Measurements from ENCODE around the gene OSBP2.

The OSBP2 gene

GRCh38 chr22:30871391-30872284 lies 177.0 kb downstream of the OSBP2 start:
- no peak for DNase-seq

GRCh38 chr22:30872285-30873041 lies 177.8 kb downstream of the OSBP2 start:
- peak; percentile 83 for DNase-seq

- DNase-seq: no peak
Observed at GRCh38 chr22:30873086-30873650, 178.5 kb downstream of the OSBP2 start.

GRCh38 chr22:30873661-30874060 lies 179.0 kb downstream of the OSBP2 start:
- DNase-seq: no peak

GRCh38 chr22:30874431-30875370 lies 180.0 kb downstream of the OSBP2 start:
- DNase-seq: no peak

GRCh38 chr22:30875481-30876215 lies 181.0 kb downstream of the OSBP2 start:
- DNase-seq: no peak

GRCh38 chr22:30876221-30876751 lies 181.6 kb downstream of the OSBP2 start:
- no peak for DNase-seq

GRCh38 chr22:30876915-30877553 lies 182.4 kb downstream of the OSBP2 start:
- peak; percentile 31 for DNase-seq

- peak; percentile 50 for DNase-seq
Observed at GRCh38 chr22:30877662-30878515, 183.2 kb downstream of the OSBP2 start.

- DNase-seq: peak; percentile 69
Observed at GRCh38 chr22:30878516-30879414, 184.1 kb downstream of the OSBP2 start.

GRCh38 chr22:30879415-30879797 lies 184.7 kb downstream of the OSBP2 start:
- DNase-seq: no peak

GRCh38 chr22:30880181-30880601 lies 185.5 kb downstream of the OSBP2 start:
- DNase-seq: no peak

GRCh38 chr22:30880847-30881246 lies 186.2 kb downstream of the OSBP2 start:
- DNase-seq: no peak

- peak; percentile 82 for DNase-seq
Observed at GRCh38 chr22:30881361-30882183, 186.9 kb downstream of the OSBP2 start.

GRCh38 chr22:30882184-30882717 lies 187.6 kb downstream of the OSBP2 start:
- DNase-seq: no peak

- no peak for DNase-seq
Observed at GRCh38 chr22:30882974-30883533, 188.4 kb downstream of the OSBP2 start.

GRCh38 chr22:30883586-30884145 lies 189.0 kb downstream of the OSBP2 start:
- no peak for DNase-seq

Measured in eye (tissue), 1 donor.